Measurements from ENCODE around the gene CHKB.

The CHKB gene

DNA sequence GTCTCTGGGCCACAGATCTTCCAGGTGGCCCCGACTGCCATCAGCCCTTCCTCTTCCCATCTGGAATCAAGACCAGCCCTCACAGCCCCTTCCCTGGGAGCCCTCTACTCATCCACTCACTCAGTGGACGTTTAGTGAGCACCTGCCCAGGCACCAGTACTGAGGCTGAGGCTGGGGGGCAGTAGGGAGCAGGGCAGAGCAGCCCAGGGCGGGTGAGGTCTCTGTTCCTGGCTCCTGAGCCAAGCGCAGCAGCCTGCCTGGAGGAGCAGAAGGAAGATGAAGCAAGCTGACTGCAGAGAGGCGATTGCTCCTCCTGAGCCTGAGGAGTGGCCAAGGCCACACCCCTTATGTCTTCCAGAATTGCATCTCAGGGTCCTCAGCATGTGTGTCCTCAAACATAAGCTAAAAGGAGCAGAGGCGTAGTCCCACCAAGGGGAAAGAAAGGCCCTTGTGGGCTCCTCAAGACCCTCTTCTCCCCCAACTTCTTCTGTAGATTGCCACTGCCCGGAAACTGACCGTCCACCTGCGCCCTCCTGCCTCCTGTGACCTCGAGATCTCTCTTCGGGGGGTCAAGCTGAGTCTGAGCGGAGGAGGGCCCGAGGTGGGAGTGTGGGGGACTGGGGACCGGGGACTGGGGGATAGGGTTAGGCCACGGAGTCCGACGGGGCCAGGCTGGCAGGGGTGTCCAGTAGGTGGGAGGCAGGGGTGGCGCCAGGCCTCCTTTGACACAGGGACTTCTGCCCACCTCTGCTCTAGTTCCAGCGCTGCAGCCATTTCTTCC is 23.7 kb upstream of the CHKB start:
- H3K27ac Mint-ChIP-seq: no peak overlapping the region
- H3K9me3 Mint-ChIP-seq: no peaks in the 10 kb centered on the region
- peaks cover 6% of the 10 kb centered on the region for H3K4me1 Mint-ChIP-seq (ENCODE audit: low read depth)
- H3K36me3 Mint-ChIP-seq (ENCODE audit: low read depth): no peaks in the 10 kb centered on the region
- H3K4me3 Mint-ChIP-seq: no peak overlapping the region
- H3K27me3 Mint-ChIP-seq: peaks cover 37% of the 10 kb centered on the region

- Mint-ChIP-seq H3K27me3 (peaks cover 37% of the 10 kb centered on the region), H3K36me3 (ENCODE audit: low read depth) (no peaks in the 10 kb centered on the region), H3K4me1 (ENCODE audit: low read depth) (peaks cover 6% of the 10 kb centered on the region), H3K9me3 (no peaks in the 10 kb centered on the region), H3K4me3 (no peak overlapping the region), H3K27ac (no peak overlapping the region)
Observed at GRCh38 chr22:50605613-50606074, 23.0 kb upstream of the CHKB start.

DNA sequence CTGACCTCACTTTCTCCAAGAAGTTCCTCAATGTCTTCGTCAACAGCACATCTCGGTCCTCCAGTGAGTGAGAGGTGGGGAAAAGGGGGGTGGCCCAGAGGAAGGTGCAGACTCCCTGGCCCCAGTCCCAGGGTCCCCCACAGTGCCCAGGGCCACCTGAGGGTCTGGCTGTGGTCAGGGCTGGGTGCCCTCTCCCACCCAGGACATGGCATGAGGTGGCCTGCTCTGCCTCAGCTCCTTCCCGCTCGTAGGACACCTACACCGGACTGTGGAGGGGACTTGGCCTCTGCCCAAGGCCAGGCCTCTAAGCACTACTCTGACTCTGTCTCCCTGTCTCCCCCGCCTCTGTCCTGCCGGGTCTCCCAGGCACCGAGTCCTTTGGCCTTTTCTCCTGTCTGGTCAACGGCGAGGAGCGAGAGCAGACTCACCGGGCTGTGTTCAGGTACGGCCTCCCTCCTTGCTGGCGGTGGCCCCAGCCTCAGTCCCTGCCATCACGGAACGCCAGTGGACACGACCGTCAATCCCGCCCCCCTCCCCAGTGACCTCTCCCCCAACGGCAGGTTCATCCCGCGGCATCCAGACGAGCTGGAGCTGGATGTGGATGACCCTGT is 22.5 kb upstream of the CHKB start:
- no peak overlapping the region for H3K27ac Mint-ChIP-seq
- peaks cover 6% of the 10 kb centered on the region for H3K4me1 Mint-ChIP-seq (ENCODE audit: low read depth)
- H3K4me3 Mint-ChIP-seq: no peak overlapping the region
- no peaks in the 10 kb centered on the region for H3K9me3 Mint-ChIP-seq
- H3K27me3 Mint-ChIP-seq: peaks cover 34% of the 10 kb centered on the region
- H3K36me3 Mint-ChIP-seq (ENCODE audit: low read depth): no peaks in the 10 kb centered on the region

GRCh38 chr22:50604256-50605001 is 21.8 kb upstream of the CHKB start:
- H3K36me3 Mint-ChIP-seq (ENCODE audit: low read depth): no peaks in the 10 kb centered on the region
- no peaks in the 10 kb centered on the region for H3K9me3 Mint-ChIP-seq
- H3K4me3 Mint-ChIP-seq: no peak overlapping the region
- H3K4me1 Mint-ChIP-seq (ENCODE audit: low read depth): peaks cover 9% of the 10 kb centered on the region
- peaks cover 40% of the 10 kb centered on the region for H3K27me3 Mint-ChIP-seq
- no peak overlapping the region for H3K27ac Mint-ChIP-seq

GRCh38 chr22:50603511-50604255 is 21.0 kb upstream of the CHKB start:
- Mint-ChIP-seq H3K4me3 (no peak overlapping the region), H3K36me3 (ENCODE audit: low read depth) (no peaks in the 10 kb centered on the region), H3K27ac (no peak overlapping the region), H3K9me3 (no peaks in the 10 kb centered on the region), H3K4me1 (ENCODE audit: low read depth) (peaks cover 9% of the 10 kb centered on the region), H3K27me3 (peaks cover 40% of the 10 kb centered on the region)

- Mint-ChIP-seq H3K4me3 (no peak overlapping the region), H3K9me3 (no peaks in the 10 kb centered on the region), H3K4me1 (ENCODE audit: low read depth) (peaks cover 9% of the 10 kb centered on the region), H3K27ac (no peak overlapping the region), H3K27me3 (peaks cover 42% of the 10 kb centered on the region), H3K36me3 (ENCODE audit: low read depth) (peaks cover 2% of the 10 kb centered on the region)
Observed at GRCh38 chr22:50602338-50602700, 19.7 kb upstream of the CHKB start.

DNA sequence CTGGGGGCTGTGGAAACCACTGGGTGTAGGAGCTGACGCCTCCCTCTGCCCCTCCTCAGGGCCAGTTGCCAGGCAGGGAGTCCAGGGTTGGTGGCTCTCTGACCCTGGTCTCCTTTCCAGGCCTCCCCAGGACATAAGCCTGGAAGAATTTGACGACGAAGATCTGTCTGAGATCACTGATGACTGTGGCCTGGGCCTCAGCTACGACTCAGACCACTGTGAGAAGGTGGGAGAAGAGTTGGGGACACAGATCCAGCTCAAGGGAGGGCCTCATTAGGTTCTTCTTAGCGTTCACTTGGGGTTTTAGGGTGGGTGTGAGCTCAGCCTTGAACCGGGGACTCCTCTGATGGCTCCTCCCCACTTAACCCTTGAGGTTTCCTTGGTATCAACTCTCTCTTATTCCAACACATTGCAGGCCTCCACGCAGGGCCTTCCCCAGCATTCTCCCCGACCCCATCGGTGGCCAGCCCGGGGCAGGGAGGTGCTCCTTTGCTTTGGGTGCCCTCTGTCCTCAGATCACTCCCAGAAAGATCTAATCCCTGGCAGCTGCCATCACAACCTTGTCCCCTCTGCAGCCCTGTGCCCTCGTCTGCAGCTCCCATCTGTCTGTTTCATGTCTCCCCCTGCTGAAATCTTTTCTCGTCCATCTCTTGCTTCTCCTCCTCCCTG is 19.2 kb upstream of the CHKB start:
- Mint-ChIP-seq H3K9me3 (no peaks in the 10 kb centered on the region), H3K27ac (no peak overlapping the region), H3K36me3 (ENCODE audit: low read depth) (peaks cover 8% of the 10 kb centered on the region), H3K4me3 (peak overlapping the region; percentile 57), H3K27me3 (peaks cover 41% of the 10 kb centered on the region), H3K4me1 (ENCODE audit: low read depth) (peaks cover 9% of the 10 kb centered on the region)

DNA sequence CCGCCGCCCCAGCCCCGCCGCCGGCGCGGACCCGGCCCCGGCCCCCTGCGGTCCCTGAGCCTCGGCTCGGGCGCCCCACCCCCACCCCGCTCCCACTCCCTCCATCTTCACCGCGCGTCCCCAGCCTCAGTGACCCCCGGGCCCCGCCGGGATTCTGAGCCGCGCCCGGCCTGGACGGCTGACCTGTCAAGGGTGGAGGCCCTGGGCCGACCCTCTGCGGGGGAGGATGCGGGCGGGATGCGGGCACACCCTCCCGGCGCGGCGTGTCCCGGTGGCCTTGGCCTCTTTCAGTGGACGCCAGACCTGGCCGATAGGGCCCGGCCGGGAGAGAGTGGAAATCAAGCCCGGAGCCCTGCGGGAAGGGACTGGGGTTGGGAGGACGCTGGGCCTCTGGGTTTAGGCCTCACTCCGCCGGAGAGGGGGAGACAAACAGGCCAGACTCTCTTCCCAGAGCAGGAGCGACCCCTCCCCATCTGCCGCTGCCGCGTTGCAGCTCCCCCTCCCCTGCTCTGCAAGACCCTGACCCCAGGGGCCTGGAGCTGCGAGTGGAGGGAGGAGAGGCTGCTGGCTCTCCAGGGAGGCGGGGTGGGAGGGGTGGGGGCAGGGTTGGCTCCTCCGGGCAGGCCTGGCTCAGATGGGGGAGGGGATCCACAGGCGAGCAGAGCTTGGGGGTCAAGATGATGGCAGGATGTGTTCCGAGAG is 18.5 kb upstream of the CHKB start:
- Mint-ChIP-seq H3K27ac (no peak overlapping the region), H3K27me3 (peaks cover 37% of the 10 kb centered on the region), H3K9me3 (no peaks in the 10 kb centered on the region), H3K36me3 (ENCODE audit: low read depth) (peaks cover 14% of the 10 kb centered on the region), H3K4me3 (peak overlapping the region; percentile 57), H3K4me1 (ENCODE audit: low read depth) (peaks cover 9% of the 10 kb centered on the region)

GRCh38 chr22:50600538-50600937 is 17.9 kb upstream of the CHKB start, which contains the start of gene MAPK8IP2:
Gene MAPK8IP2, plus strand, starts transcription at chr22:50600793. Its CDS starts 26 bp downstream, at chr22:50600819.
- Mint-ChIP-seq H3K4me3 (peak within 1 kb of the TSS; percentile 57), H3K9me3 (no peaks in the 10 kb centered on the region), H3K27me3 (peaks cover 35% of the 10 kb centered on the region), H3K27ac (no peak within 1 kb of the TSS), H3K36me3 (ENCODE audit: low read depth) (peaks cover 14% of the 10 kb centered on the region), H3K4me1 (ENCODE audit: low read depth) (peaks cover 9% of the 10 kb centered on the region)

DNA sequence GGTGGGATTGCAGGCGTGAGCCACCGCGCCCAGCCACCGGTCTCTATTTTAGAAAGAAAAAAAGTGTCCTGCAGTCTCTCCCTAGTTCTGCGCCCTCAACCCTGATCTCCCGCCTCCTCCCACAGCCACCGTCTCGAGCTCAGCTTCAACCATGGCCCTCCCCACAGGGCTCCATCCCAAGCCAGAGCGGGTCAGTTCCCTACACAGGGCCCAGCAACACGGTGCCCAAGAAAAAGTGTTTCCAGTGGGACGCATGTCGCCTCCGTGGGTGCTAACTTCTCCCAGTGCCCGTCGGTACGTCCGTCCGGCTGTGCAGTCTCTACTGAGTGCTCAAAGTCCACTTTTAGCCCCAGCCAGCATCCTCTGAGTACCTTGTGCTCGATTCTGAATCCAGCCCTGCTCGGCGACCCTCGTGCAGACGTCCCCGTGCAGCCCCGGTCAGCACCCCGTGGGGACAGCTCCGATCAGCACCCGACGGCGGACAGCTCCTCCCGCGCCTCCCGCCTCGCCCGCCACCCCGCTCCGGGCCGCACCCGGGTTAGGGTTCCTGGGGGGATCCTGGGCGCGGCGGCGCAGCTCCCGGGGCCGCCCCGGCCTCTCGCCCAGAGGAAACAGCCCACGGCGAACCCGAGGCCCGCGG is 17.3 kb upstream of the CHKB start:
- H3K9me3 Mint-ChIP-seq: no peaks in the 10 kb centered on the region
- H3K4me1 Mint-ChIP-seq (ENCODE audit: low read depth): peaks cover 9% of the 10 kb centered on the region
- H3K4me3 Mint-ChIP-seq: peak overlapping the region; percentile 51
- H3K36me3 Mint-ChIP-seq (ENCODE audit: low read depth): peaks cover 14% of the 10 kb centered on the region
- peaks cover 33% of the 10 kb centered on the region for H3K27me3 Mint-ChIP-seq
- no peak overlapping the region for H3K27ac Mint-ChIP-seq

GRCh38 chr22:50597097-50597496 is 14.4 kb upstream of the CHKB start:
- peaks cover 14% of the 10 kb centered on the region for H3K36me3 Mint-ChIP-seq (ENCODE audit: low read depth)
- H3K4me3 Mint-ChIP-seq: no peak overlapping the region
- H3K4me1 Mint-ChIP-seq (ENCODE audit: low read depth): peaks cover 9% of the 10 kb centered on the region
- no peak overlapping the region for H3K27ac Mint-ChIP-seq
- H3K27me3 Mint-ChIP-seq: peaks cover 18% of the 10 kb centered on the region
- H3K9me3 Mint-ChIP-seq: no peaks in the 10 kb centered on the region

GRCh38 chr22:50595189-50595588 is 12.5 kb upstream of the CHKB start:
- Mint-ChIP-seq H3K4me1 (ENCODE audit: low read depth) (peaks cover 3% of the 10 kb centered on the region), H3K4me3 (no peak overlapping the region), H3K36me3 (ENCODE audit: low read depth) (peaks cover 14% of the 10 kb centered on the region), H3K27me3 (peaks cover 11% of the 10 kb centered on the region), H3K9me3 (no peaks in the 10 kb centered on the region), H3K27ac (no peak overlapping the region)

- H3K4me1 Mint-ChIP-seq (ENCODE audit: low read depth): peaks cover 9% of the 10 kb centered on the region
- no peak overlapping the region for H3K27ac Mint-ChIP-seq
- H3K4me3 Mint-ChIP-seq: no peak overlapping the region
- no peaks in the 10 kb centered on the region for H3K36me3 Mint-ChIP-seq (ENCODE audit: low read depth)
- H3K27me3 Mint-ChIP-seq: no peaks in the 10 kb centered on the region
- no peaks in the 10 kb centered on the region for H3K9me3 Mint-ChIP-seq
Observed at GRCh38 chr22:50587407-50587806, 4.8 kb upstream of the CHKB start.

Measured in stimulated activated naive CD8-positive, alpha-beta T cell treated with anti-CD3 and anti-CD28 coated beads, Interleukin-15, Interleukin-2, amounts not matched to agents 100 ng/mL and 50 ng/mL, for 24 hours (primary cell).